ENCODE measurements around the gene PTGS1. TPM values are rescaled to one million over a fixed set of nuclear protein-coding genes. Genes with fewer than 3 reads are reported as not detected.
"Not testable (repeated sequence)": the region's sequence is repeated elsewhere in the genome, so short reads cannot be mapped to it uniquely, and the experiment has no call there.

The PTGS1 gene
- polyA plus RNA-seq, 3 donors = 4.4 to 6.3 (median 5.4) TPM

DNA sequence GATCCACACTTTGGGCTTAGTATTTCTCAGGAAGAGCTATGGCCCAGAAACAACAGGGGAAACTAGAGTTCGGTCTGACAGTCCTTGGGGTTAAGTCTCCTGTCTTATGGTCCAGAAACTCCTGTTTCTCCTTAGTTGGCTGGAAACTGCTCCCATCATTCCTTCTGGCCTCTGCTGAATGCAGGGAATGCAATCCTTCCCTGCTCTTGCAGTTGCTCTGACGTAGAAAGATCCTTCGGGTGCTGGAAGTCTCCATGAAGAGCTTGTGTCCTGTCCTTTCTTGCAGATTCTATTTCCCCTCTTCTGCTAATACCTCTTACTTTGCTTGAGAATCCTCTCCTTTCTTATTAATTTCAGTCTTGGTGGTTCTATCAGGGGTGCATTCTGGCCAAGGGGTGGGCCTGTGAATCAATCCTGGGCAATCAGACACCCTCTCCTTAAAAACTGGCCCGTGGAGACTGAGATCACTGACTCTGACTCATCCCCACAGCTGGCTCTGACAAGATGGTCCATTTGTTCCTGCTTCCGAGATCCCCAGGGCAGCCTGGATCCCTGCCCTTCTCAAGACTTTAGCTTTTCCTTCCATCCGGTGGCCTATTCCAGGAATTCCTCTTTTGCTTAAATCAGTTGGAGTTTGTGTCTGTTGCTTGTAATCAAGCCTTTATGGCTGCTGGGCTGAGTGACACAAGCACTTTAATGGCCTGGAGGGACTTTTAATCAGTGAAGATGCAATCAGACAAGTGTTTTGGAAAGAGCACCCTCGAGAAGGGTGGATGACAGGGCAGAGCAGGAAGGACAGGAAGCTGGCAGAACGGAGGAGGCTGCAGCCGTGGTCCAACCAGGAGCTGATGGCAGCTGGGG, 23.7 kb downstream of the PTGS1 start:
- DNase-seq (ENCODE audit: low read depth in 3 of 3, low spot score in 2 of 3) = no peak

DNA sequence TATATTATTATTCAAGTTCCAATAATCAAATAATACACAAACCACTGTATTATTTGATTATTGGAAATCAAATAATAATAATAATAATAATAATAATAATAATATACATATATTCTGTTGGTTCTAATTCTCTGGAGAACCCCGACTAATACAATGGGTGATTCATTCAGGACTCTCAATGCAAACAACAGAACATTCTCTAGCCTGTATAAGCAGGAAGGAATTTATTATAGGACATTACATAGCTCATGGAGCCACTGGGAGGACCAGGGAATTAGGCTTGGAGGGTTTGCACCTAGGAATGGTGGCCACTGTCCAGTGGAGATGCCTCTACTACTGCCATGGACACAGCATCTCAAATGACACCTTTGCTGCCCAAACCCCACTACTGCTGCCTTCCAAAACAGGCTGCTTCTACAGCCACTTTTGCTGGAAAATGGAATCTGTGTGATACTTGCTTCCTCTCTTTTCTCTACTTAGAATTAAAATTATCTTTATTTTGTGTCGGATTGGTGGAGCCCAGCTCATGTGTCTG, 25.9 kb downstream of the PTGS1 start:
- DNase-seq (ENCODE audit: low read depth in 3 of 3, low spot score in 2 of 3) = no peak

DNA sequence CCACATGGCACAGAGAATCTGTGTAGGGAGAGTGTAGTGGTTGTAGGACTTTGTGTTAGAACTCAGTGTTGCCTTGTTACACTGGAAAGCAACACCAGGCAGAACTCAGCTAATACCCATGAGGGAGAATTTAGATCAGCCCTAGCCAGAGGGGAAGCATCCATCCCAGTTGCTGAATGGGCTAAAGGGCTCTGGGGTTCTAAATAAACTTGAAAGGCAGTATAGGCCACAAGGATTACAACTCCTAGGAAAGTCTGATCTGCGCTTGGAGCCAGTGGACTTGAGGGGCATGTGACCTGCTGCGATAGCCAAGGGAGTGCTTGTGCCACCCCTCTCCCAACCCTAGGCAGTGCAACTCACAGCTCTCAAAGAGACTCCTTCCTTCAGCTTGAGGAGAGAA, 26.9 kb downstream of the PTGS1 start:
- DNase-seq (ENCODE audit: low read depth in 3 of 3, low spot score in 2 of 3) = no peak

DNA sequence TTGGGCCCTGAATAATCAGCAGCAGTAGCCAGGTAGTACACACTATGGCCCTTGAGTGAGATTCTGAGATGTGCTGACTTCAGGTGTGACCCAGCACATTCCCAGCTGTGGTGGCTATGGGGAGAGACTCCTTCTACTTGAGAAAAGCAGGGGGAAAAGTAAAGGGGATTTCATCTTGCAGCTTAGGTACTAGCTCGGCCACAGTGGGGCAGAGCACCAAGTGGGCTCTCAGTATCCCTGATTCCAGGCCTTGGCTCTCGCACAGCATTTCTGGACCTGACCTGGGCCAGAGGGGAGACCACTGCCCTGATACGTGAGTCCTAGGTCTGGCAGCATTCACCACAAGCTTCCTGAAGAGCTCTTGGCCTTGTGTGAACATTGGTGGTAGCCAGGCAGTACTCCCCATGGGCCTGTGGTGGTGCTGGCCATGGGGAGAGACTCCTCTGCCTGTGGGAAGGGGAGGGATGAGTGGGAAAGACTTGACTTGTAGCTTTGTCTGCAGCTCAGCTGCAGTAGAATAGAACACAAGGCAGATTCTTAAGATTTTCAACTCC, 27.6 kb downstream of the PTGS1 start:
- DNase-seq (ENCODE audit: low read depth in 3 of 3, low spot score in 2 of 3) = no peak

DNA sequence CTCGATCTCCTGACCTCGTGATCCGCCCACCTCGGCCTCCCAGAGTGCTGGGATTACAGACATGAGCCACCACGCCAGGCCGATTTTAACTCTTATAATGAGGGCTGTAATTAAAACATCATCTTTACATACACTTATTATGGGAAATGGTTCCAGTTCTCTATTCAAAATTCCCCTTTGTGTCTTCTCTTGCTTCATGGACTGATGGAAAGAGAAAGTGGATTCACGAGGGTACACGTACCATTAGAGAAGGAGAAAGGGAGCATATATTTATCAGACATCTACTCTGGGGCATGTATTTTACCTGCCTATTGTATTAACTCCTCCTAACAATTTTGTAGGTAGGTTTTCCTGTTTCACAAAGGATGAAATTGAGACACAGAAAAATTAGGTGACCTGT, 31.1 kb downstream of the PTGS1 start:
- DNase-seq (ENCODE audit: low read depth in 3 of 3, low spot score in 2 of 3) = no peak

DNA sequence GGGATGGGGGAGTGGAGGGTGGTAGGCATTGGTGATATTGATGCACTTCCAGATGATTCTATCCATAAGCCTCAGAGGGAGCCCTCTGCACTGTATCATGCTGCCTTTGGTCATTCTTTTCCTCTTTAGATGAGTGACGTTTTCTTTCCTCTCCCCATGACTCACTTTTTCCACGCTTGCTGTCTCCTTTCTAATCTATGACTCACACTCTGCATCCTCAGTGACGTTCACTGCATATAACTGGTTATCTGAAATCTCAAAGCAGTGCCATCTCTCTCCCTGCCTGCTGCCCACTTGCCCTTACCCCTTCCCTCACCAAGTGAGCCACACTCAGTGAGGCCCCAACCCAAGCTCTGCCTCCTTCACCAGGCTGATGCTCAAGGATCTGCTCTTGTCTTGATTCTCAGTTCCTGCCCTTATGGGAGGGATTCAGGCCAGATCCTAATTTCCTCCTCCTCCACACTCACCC, 31.6 kb downstream of the PTGS1 start:
- DNase-seq (ENCODE audit: low read depth in 3 of 3, low spot score in 2 of 3) = no peak

DNA sequence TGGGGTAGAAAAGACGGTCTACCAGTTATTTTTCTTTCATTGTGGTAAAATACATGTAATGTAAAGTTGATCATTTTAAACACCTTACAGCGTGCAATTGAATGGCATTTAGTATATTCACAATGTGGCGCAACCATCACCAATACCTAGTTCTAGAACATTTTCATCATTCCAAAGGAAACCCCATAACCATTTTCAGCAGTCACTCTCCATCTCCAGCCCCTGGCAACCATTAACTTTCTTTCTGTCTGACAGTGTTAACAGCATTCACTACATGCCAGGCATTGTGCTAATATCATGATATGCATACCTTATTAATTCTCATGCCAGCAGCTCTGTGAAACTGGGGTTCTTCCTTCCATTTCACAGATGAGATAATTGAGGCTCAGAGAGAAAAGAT, 32.0 kb downstream of the PTGS1 start:
- DNase-seq (ENCODE audit: low read depth in 3 of 3, low spot score in 2 of 3) = no peak

DNA sequence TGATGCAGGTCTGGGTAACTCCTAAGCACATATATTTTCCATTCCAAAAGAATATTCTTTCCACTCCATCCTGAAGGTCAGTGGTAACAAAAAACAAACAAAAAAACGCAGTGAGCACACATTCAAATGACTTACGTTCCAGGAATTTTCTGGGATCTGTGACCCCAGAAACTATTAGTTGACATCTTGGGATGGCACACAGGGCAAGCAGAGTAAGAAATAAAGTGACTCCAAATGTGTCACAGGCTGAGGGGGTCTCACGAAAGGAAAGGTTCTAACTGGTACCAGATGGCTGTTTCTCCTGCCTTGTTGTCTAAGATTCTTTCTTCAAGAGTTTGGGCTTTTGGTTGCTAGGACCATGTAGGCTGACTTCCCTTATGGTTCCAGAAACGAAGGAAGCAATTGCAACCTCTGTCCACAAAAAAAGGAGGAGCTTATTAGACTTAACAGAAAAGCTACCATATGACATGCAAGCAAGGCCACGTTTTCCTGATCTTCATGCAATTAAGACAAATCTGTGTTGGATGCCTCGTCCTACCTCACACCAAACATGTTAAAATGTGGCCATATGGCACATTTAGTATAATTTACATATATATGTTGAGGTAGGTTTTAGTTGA, 32.7 kb downstream of the PTGS1 start:
- DNase-seq (ENCODE audit: low read depth in 3 of 3, low spot score in 2 of 3) = no peak

DNA sequence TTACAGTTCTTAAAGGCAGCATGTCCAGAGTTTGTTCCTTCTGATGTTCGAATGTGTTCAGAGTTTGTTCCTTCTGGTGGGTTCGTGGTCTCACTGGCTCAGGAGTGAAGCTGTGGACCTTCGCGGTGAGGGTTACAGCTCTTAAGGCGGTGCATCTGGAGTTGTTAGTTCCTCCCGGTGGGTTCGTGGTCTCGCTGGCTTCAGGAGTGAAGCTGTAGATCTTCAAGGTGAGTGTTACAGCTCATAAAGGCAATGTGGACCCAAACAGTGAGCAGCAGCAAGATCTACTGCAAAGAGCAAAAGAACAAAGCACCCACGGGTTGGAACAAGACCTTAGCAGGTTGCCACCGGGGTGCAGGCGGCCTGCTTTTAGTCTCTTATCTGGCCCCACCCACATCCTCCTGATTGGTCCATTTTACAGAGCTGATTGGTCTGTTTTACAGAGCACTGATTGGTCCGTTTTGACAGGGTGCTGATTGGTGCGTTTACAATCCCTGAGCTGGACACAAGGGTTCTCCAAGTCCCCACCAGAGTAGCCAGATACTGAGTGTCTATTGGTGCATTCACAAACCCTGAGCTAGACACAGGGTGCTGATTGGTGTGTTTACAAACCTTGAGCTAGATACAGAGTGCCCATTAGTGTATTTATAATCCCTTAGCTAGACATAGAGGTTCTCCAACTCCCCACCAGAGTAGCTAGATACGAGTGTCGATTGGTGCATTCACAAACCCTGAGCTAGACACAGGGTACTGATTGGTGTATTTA, 34.7 kb downstream of the PTGS1 start:
- not testable (repeated sequence) for DNase-seq (ENCODE audit: low read depth in 3 of 3, low spot score in 2 of 3)

DNA sequence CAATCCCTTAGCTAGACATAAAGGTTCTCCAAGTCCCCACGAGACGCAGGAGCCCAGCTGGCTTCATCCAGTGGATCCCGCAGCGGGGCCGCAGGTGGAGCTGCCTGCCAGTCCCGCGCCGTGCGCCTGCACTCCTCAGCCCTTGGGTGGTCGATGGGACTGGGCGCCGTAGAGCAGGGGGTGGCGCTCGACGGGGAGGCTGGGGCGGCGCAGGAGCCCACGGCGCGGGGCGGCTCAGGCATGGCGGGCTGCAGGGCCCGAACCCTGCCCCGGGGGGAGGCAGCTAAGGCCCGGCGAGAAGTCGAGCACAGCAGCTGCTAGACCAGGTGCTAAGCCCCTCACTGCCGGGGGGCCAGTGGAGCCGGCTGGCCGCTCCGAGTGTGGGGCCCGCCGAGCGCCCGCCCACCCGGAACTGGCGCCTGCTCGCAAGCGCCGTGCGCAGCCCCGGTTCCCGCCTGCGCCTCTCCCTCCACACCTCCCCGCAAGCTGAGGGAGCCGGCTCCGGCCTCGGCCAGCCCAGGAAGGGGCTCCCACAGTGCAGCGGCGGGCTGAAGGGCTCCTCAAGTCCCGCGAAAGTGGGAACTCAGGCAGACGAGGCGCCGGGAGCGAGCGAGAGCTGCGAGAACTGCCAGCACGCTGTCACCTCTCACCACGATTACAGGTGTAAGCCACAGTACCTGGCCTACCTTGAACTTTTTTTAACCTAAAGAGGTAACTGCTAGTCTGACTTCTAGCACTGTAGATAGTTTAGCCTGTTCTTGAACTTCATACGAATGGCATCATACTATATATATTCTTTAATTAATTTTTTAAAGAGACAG, 35.5 kb downstream of the PTGS1 start:
- no peak for DNase-seq (ENCODE audit: low read depth in 3 of 3, low spot score in 2 of 3)

DNA sequence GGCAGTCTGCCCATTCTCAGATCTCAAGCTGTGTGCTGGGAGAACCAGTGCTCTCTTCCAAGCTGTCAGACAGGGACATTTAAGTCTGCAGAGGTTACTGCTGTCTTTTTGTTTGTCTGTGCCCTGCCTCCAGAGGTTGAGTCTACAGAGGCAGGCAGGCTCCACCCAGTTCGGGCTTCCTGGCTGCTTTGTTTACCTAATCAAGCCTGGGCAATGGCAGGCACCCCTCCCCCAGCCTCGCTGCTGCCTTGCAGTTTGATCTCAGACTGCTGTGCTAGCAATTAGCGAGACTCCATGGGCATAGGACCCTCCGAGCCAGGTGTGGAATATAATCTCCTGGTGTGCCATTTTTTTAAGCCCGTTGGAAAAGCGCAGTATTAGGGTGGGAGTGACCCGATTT, 43.3 kb downstream of the PTGS1 start:
- DNase-seq (ENCODE audit: low read depth in 3 of 3, low spot score in 2 of 3) = not testable (repeated sequence)

DNA sequence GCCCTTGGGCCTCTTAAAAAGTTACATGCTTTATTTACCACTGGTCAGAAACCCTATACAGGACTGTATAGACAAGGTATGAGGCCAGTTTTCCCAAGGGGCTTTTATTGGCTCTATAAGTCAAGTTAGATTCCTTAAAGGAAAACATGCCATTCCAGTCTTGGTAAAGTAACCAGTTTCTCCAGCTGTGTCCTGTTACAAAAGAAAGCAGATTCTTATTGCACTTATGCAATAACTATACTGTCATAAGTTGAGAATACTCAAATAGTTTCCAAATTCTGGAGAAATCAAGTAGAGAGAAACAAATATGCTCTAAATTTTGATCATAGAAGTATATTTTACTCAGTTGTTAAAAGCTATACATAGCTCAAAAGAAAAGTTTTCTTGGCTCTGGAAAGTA, 47.2 kb downstream of the PTGS1 start:
- no peak for DNase-seq (ENCODE audit: low read depth in 3 of 3, low spot score in 2 of 3)

DNA sequence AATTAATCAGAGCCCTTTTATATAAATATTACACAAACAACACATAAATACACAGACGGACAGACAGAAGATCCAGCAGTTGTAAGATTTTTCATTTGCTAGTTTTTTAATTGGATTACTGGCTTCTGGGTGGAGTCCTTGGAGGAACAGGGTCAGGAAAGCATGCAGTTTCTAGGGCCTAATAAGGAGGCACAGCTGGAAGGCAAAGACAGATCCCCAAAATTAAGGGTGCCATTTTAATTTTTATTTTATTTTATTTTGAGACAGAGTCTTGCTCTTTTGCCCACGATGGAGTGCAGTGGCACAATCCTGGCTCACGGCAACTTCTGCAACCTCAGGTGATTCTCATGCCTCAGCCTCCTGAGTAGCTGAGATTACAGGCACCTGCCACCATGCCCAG, 49.5 kb downstream of the PTGS1 start:
- DNase-seq (ENCODE audit: low read depth in 3 of 3, low spot score in 2 of 3) = no peak

DNA sequence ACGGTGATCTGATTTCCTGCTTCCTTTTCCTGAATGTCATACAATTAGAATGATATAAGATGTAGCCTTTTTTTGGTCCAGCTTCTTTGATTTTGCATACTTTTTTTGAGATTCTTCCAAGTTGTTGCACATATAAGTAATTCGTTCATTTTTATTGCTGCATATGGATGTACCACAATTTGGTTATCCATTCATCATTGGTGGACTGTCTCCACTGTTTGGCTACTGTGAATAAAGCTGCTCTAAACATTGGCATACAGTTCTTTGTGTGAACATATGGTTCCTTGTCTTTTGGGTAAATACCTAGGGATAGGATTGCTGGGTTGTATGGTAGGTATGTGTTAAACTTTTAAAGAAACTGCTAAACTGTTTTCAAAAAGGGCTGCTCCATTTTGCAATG, 54.3 kb downstream of the PTGS1 start:
- no peak for DNase-seq (ENCODE audit: low read depth in 3 of 3, low spot score in 2 of 3)

DNA sequence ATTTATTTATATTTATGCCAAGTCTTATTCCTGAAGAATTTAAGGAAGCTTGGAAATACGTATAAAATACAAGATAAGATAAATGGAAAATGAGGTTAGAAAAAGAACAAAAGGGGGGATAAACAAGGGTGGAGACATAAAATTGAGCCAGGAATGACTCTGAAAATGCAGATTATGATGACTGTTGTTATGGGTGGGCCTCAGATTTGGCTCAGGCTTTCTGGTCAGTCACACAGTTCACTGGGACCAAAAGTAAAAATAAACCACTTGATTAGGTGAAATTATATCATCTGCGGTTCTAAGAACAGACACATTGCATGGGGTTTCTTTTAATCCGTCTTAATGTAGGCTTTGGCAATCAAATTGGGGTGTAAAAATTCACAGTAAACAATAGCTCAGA, 55.9 kb downstream of the PTGS1 start:
- no peak for DNase-seq (ENCODE audit: low read depth in 3 of 3, low spot score in 2 of 3)

DNA sequence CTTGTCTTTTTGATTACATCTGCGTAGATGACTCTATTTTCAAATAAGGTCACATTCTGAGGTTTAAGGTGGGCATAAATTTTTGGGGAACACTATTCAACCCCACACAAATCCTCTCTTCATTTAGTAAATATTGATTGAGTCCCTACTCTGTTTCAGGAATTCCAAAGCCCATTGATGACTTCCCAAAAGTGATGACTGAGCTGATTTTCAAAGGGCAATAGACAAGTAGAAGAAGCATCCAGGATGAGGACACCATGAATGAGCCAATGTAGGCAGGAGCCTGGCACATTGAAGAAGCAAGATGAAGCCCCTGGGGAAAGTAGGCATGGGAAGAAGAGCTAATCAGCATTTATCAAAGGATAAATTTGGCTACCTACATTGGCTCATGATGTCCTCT, 71.7 kb downstream of the PTGS1 start:
- no peak for DNase-seq (ENCODE audit: low read depth in 3 of 3, low spot score in 2 of 3)

DNA sequence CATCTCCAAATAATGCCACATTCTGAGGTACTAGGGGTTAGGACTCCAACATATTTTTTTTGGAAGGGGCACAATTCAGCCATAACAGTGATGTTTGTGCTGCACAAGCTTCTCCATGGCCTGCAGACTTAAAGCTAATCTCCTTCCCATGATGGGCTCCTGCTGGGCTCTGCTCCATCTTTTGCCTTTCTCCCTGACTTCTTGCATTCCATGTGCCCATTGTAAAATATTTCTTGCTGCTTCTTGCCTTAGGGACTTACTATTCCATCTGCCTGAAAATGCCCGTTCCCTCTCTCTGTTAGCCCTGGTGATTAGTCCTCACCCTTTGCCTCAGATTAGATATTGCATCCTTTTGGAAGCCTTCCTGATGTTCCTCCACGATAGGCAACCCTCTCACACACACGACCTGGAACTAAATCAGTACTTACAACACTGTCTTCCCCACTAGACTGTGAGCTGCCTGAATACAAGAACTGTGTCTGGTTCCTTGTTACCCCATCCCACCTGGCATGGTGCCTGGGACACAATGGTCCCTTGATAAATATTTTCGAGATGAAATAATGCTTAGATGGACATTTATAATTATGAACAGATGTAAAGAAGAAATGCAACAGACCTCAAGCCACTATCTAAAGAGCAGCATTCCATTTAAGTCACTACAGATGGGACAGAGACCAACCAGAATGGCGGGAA, 73.4 kb downstream of the PTGS1 start:
- DNase-seq (ENCODE audit: low read depth in 3 of 3, low spot score in 2 of 3) = no peak

All from right renal cortex interstitium (tissue), 3 donors.